ENCODE data around the gene GFI1.

DNA sequence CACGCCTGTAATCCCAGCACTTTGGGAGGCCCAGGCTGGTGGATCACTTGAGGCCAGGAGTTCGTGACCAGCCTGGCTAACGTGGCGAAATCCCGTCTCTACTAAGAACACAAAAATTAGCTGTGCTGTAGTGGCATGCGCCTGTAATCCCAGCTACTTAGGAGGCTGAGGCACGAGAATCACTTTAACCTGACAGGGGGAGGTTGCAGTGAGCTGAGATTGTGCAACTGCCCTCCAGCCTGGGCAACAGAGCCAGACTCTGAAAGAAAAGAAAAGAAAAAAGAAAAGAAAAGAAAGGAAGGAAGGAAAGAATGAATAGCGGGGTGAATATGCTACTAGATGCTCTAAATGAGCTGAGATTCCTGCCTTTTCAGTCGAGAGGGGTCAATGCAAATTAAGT is 7.1 kb downstream of the GFI1 start:
- TF ChIP-seq, protein P1, sequence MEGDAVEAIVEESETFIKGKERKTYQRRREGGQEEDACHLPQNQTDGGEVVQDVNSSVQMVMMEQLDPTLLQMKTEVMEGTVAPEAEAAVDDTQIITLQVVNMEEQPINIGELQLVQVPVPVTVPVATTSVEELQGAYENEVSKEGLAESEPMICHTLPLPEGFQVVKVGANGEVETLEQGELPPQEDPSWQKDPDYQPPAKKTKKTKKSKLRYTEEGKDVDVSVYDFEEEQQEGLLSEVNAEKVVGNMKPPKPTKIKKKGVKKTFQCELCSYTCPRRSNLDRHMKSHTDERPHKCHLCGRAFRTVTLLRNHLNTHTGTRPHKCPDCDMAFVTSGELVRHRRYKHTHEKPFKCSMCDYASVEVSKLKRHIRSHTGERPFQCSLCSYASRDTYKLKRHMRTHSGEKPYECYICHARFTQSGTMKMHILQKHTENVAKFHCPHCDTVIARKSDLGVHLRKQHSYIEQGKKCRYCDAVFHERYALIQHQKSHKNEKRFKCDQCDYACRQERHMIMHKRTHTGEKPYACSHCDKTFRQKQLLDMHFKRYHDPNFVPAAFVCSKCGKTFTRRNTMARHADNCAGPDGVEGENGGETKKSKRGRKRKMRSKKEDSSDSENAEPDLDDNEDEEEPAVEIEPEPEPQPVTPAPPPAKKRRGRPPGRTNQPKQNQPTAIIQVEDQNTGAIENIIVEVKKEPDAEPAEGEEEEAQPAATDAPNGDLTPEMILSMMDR (IDR thresholded peaks at IDR 0.05 in 8 of 11, conservative IDR thresholded peaks at IDR 0.05 in 3 of 11) = no peak
- no peak for TF ChIP-seq POLR2A (IDR thresholded peaks at IDR 0.05)
